ENCODE measurements around the gene ITGBL1.

ITGBL1 gene

DNA sequence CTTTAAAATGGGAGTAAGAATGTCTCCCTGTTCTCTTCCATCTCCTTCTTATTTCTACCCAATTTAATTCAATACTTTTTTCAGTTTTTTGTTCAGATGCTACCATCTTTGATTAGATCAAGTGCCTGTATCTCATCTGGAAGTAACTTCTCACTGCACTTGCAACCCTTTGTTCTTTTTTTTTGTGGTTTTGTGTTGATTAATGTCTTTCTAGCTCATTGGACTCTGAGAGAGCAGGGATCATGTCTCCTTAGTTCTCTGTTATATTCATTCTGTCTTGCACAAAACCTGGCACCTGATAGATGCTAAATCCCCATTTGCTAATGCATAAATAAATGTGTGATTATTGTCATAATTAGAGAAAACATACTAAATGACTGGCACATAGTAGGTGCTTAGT, 834 bp upstream of the ITGBL1 start:
- DNase-seq = no peak

DNA sequence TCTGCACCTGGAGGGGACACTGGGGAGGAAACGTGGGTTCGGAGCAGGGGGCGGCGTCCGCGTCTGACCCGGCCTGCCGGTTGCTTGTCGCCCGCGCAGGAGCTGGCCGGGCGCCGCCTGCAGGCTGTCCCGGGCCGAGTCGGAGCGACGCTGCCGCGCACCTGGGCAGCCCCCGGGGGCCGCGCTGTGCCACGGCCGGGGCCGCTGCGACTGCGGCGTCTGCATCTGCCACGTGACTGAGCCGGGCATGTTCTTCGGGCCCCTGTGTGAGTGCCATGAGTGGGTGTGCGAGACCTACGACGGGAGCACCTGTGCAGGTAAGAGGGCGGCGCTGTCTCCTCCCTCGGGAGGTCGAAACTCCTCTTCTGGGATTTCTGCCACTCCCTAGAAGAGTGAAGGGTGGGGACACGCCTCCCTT, 1.3 kb downstream of the ITGBL1 start:
- no peak for DNase-seq

DNA sequence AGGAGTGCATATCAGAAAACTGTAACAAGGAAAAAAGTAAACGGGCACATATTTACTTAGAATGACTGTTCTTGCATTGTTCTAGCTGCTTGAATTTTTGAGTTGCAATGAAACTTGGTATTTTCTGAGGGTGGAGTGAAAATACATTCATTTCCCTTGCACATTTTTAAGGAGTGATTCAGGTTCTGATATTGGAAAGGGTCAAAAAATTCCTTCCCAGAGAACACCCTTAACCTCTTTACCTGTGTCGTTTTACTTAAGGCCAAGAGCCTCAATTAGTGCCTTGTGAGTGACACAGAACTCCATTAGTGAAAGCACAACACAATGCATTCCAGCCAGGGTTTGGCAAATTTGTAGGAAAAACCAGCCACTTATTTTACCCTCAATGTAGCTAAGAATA, 2.3 kb downstream of the ITGBL1 start:
- no peak for DNase-seq

DNA sequence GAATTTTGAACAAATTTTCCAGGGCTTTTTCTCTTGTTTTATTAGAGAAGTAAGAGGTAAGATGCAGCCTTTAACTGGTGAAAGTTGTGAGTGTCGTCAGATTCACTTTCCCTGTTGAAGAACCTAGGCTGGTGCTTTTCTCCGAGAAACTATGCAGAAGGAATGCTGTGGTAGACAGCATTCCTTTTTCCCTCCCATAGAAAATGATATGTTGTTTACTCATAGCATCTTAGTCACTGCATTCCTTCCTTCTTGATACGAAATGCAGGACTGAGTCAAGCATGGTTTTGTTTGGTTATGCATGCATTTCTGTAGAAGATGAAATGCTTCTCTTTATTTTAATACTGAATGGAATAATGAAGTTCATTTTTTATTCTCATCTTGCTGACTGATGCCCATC, 3.4 kb downstream of the ITGBL1 start:
- DNase-seq = no peak

DNA sequence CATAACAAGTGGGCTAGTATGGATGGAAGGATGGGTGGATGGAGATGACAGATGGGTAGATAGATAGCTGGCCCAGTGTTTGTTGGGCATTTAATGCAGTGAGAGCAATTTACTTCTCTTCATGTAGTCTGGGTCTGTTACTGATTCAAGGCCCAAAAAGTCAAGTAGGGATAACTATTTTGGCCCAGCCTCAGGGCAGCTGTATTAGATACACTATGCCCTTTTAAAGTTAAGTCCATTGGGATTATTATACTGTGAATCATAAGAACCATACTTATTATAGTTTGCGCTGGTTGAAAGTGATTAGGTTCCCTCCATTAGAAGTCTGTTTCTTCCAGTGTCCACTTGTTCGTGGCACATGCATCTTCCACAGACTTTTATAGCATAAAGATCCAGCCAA, 4.7 kb downstream of the ITGBL1 start:
- no peak for DNase-seq

DNA sequence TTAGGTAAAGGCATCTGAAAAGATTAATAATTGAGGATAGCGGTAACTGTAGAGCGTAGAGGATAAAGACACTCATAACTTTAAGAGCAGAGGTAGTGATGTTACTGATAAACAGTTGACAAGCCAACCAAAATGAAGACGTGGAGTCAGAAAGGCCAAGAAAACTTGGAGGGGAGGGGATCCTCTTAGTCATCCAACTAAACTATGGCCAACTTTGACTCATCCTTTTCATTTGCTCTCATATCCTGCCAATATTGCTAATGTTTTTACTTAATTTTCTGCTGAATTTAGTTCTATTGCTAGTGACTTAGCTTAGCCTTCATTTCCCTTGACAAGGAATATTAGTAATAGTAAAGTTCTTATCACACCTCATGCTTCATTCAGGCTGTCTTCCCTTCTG, 13.4 kb downstream of the ITGBL1 start:
- DNase-seq = no peak

DNA sequence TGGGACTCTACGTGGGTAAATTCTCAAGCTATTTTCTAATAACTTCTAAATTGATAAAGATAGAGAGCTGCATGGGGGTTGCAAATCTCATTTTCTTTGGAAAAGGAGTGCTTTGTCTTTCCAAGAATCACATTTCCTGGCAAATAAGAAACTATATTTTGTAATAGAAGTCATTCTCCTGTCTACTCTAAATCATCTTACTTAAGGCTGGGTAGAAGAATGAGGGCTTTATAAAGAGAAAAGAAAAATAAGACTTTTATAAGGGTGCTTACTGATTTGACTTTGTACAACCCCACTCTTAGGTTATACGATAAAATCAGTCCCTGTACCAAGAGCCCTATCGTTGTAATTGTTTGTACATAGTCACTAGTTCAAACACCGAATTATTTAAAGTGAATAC, 14.9 kb downstream of the ITGBL1 start:
- DNase-seq = no peak

DNA sequence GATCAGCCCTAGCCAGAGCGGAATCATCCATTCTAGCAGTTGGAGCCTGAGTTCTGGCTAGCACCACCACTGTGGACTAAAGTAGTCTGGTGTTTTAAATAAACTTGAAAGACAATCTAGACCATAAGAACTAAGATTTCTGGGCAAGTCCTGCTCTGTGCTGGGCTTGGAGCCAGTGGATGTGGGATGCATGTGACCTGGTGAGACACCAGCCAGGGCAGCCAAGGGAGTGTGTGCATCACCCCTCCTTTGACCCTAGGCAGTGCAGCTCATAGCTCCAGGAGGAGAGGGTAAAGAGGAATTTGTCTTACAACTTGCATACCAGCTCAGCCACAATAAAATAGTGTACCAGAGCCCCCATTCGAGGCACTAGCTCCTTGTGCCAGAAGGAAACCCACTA, 21.0 kb downstream of the ITGBL1 start:
- no peak for DNase-seq

DNA sequence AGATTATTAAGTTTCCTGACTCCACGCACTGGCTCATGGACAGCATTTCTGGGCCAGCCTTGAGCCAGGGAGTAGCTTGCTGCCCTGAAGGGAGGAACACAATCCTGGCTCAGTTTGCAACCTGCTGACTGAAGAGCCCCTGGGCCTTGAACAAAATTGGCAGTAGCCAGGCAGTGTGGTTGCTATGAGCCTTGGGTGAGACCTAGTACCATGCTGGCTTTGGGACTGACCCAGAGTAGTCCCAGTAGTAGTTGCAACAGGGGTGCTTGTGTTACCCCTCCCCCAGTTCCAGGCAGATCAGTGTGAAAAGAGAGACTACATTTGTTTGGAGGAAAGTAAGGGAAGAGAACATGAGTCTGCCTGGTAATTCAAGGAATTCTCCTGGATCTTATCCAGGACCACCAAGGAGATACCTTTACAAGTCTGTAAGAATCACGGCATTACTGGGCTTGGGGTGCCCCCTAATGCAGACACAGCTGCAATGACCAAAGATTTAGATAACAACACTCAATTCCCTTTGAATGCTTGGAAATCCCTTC, 22.0 kb downstream of the ITGBL1 start:
- no peak for DNase-seq

DNA sequence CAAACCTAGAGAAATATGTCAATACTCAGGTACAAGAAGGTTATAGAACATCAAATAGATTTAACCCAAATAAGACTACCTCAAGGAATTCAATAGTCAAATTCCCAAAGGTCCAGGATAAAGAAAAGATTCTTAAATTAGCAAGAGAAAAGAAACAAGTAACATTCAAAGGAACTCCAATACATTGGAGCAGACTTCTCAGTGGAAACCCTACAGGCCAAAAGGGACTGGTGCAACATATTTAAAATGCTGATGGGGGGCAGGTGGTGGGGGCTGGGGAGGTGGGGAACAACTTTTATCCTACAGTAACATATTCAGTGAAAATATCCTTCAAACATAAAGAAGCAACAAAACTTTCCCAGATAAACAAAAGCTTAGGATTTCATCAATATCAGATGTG, 23.1 kb downstream of the ITGBL1 start:
- DNase-seq = no peak

DNA sequence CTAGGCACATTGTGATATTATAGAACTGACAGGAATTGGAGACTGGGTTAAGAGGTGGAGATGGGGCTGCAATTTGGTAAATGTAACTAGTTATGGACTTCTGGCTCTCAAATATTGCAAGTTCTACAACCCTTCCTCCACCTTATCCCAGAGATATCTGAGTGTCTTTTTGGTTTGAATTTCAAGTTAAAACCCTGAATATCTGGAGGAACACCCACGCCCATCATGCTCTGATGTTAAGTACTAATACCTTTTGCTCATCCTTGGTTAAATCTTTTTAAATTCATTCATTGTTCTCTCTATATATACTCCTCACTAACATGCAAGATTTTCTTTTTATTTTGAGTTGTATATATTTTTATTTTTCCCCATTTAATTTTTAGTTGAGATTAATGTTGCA, 28.9 kb downstream of the ITGBL1 start:
- no peak for DNase-seq

DNA sequence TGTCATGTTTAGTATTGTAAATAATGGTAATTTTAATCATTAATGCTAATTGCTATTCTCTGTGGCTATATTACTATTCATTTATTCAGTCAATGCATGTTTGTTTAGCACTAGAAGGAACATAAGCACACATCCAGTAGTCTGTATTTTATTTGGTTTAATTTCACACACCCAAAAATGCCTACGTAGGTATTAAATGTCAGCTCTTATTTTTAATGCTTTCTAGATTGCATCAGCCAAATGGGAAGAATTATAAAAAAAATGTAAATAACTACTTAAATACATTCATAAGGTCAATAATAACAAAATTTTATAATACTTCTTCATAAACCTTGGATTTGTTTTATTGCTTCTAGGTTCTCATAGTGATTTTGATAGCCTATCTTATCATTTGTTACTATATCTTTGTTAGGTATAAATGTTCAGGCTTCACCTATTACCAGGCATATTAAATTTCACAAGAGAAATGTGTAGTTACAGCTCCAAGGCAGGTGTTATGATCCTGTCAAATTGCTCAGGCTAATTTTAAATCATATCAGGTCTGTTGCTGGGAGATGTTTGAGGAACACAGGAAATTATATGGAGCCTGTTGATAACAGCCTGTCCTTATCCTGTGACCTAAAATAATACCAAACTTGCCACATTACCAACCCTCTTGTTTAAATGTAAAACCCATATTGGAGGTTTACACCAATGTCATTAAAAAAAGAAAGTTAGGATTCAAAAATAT, 34.4 kb downstream of the ITGBL1 start:
- DNase-seq = no peak

DNA sequence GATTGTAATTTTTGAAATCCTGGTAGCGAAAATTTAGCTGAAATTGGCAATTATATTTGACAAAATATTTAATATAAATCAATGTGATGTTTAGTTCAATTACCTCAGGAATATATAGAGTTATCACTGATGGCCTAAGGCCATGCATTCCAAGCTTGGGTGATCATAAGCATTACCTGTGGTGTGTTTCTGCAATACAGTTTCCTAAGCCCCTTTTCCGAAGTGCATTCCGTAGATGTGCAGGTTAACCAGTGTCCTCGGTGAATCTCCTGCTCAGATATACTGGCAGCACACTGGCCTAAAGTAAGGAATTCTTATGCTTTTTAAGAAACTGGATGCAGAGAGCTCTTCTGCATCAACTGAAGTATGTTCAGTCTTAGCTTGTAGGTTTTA, 35.0 kb downstream of the ITGBL1 start:
- no peak for DNase-seq

DNA sequence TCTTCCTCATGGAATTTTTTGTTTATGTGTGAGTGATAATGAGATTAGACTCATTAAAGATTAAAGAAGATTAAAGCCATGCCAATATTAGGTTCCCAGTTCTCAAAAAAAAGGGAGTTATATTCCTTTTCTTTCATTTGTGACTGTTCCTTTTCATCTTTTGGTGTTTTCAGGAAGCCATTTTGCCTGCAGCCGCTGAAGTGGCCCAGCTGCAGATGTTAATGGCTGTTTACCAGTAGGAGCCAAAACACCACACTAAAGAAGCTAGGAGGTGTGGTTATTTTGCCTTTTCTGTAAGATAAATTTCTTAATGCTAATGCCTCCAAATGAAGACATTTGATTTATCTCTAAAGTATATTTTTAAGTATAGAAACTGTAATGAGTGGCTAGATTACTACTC, 36.3 kb downstream of the ITGBL1 start:
- DNase-seq = no peak

DNA sequence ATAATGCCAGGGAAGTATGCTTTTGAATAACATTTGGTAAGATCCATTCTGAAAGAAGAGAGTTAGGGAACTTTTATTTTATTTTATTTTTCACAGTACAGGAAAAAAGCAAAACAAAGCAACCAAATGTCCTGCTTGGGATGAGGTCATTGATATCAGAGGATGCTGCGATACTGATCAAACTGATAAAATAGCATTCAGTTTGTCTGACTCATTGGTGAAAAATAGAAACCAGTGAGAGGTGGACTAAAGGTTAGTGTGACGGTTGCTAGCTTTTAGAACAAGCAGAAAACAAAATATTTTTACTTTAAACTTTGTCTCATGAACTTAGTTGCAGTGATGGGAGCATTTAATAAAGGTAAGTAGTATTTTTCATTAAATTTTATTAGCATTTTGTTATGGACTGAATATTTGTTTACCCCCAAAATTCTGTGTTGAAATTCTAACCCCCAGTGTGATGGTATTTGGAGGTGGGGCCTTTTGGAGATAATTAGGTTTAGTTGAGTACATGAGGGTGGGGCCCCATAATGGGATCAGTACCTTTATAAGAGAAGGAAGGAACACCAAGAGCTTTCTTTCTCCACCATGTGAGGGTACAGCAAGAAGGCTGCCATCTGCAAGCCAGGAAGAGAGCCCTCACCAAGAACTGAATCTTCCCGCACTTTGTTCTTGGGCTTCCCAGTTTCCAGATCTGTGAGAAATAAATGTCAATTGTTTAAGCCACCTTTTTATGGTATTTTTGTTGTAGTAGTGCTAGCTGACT, 37.3 kb downstream of the ITGBL1 start:
- DNase-seq = no peak

DNA sequence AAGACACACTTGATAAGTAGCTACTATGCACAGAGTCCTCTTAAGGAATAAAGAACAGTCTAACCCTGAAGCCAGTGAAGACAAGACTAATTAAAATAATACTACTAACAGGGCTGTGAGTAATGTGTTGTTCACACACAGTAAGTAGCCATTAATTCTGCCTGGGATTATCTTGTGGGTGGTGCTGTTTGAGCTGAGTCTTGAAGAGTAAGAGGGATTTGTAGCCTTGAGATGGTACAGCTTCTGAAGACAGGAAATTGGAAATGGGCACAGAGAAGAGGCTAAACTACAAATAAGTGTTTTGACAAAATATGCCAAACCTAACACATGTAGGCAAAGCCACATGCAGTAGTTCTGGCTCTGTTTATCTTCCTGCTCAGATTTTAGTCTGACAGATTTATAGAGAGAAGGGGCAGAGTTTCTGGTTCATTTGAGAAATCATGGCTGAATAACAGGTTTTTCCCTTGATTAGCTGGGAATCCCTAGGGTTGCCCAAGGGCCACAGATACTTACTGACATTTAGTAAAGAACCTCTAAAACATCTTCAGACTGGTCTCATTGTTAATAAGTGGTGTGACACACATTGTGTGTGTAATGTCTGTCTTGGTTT, 38.0 kb downstream of the ITGBL1 start:
- no peak for DNase-seq

DNA sequence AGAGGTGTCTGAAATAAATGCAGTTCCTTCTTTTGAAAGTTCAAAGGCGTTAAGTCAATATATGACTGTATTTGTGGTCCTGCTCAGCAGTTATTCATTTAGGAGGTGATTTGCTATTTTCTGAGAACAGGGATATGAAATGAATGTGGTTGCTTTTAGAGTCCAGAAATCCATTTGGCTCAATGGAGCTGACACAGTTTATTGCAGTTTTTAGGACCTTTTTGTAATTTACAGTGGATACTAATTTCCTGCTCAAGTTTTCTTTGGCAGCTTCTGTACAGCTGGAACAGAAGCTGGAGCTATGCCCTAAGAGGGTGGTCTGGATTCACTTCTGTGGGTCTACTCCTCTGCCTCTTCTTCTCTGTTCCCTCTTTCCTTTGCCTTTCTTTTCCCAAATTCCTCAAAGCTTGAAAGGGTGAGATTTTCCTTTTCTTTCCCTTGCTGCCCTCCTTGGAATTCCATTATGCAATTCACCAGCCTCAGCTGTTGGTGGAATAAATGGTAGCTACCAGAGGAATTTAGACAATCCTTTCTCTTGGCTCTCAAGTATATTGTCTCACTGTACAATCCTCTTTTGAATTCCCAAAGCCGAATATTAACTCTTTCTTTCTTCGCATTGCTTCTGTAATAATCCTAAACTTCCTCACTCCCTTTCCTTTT, 39.9 kb downstream of the ITGBL1 start:
- DNase-seq = no peak

DNA sequence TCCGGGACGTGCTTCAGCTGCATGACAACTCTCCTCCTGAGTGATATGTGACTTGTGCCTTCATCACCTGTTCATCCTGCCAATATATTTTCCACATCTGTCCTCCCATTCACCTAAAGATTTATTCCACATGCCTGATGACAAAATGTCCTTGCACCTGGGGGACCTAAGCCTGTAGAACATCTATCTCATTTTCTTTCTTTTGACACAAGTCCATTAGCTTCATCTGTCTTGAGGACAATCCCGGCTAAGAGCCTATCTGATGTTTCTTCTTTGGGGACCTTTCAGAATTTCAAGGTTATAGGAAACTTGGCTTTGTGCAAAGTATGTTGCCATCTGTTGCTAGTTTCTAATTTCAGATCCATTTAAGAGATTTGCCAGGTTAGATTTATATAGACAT, 41.1 kb downstream of the ITGBL1 start:
- DNase-seq = no peak

DNA sequence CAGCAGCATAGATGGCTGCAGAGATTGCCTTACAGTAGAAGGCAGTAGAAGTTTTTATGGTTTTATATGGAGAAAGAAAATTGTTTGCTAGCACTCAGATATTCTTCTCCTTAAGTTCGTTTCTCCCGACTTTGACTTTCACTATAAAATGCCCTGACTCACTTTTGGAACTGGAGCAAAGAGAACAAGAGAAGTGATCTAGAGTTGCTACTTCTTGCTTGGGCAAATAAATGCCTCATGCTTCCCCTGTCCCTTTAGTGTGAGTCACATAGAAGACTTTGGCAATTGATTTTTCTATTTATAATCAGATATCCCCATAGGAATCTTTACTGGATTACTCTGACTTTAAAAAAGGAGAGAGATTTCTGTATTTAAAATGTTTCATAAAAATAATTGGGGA, 46.9 kb downstream of the ITGBL1 start:
- DNase-seq = no peak

DNA sequence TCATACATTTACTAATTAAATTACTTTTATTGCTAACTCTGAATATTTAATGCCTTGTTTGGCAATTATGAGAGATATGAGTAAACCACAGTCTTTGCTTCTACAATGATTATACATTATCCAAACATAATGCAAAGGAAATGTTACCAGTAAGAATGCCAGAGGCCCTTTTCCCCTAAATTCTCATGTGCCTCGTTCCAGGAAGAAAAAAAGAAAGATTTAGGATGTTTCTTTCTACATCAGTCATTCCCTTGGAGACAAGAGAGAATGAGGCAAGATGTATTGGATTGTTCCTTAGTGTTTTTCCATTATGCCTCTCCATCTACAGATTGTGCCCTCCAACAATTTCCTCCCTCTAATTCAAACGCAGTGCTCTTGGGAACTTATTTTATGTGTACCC, 50.1 kb downstream of the ITGBL1 start:
- DNase-seq = no peak

DNA sequence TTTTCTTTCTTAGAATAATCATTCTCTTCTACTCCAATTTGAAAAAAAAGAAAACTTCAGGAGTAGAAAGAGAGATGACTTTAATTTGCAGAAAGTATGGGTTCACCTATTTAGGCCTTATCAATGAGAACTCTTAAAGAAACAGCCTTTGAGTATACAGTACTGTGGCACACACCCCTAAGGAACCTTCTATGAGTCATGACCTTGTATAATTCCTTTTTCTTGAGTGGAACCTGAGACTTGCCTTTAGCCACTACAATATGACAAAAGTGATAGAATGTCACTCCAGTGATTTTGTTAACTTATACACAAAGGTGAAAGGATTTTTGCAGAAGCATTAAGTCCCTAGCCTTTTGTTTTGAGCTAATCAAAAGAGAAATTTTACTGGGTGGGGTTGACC, 58.7 kb downstream of the ITGBL1 start:
- no peak for DNase-seq

DNA sequence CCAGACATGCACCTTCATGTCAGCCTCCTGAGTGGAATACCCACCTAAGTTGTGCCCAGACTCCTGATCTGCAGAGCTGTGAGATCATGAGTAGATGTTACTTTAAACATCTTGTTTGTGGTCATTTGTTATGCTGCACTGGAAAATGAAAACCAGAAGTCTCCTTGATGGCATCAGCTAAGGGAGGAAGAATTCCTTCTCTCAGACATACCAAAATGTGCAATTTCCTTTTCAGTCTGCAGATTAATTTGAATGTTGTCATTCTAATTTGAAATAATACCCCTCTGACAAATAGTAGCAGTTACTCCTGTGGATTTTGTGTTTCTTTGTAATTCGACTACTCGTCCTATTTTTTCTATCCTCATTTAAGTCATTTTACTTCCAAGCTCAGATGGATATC, 59.3 kb downstream of the ITGBL1 start:
- no peak for DNase-seq

DNA sequence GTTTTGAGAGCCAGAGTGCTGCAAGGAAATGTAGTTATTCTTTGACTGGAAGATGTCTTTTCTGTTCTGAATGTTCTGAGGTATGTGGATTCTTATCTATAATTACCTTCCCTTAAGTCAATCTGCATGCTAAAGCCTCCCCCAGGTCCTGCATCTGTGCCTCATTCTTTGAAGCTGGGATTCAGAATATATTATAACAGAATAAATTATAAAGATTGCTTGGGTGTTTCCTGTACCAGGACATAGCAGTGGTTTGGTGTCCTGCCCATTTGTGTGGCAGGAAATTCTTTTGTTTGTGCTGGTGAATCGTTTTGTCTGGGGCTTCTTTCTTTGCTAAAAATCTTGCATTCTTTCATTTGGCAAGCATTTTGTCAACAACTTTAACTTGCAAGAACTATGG, 60.2 kb downstream of the ITGBL1 start:
- no peak for DNase-seq

Data from T-helper 9 cell (primary cell).